HepG2 (cell line): ENCODE measurements around the gene CCN2. TPM values are rescaled to one million over a fixed set of nuclear protein-coding genes. Genes with fewer than 3 reads are reported as not detected.

Experiments
- CCDC6 ChIP-seq: sonication (generic); formaldehyde crosslinking; IDR thresholded peaks from 2 replicates; pipeline ENCODE4 v1.8.1; 2022; ENCODE audit warnings: mild to moderate bottlenecking, missing genetic modification reagents, moderate library complexity
- FOXM1 ChIP-seq: sonication (generic); formaldehyde crosslinking; IDR thresholded peaks from 2 replicates; pipeline ENCODE4 v1.5.0; 2020; ENCODE audit warnings: missing genetic modification reagents
- IKZF4 ChIP-seq: sonication (generic); formaldehyde crosslinking; IDR thresholded peaks from 2 replicates; pipeline ENCODE4 v1.5.1; 2020; ENCODE audit warnings: borderline replicate concordance, mild to moderate bottlenecking, low read depth, missing genetic modification reagents; ENCODE audit errors: not compliant biosample characterization
- KDM1A ChIP-seq: IDR thresholded peaks from 2 replicates; pipeline ENCODE4 v1.6.1; 2016; ENCODE audit warnings: missing compliant biosample characterization
- MEIS2 ChIP-seq: sonication (generic); formaldehyde crosslinking; IDR thresholded peaks from 2 replicates; pipeline ENCODE4 v1.9.0; 2021; ENCODE audit warnings: mild to moderate bottlenecking, missing genetic modification reagents
- NR2F1 ChIP-seq, 2 experiments: fragments of 450-650 bp in 1 of 2; formaldehyde crosslinking in 1 of 2; IDR thresholded peaks; 2 replicates each; pipeline versions ENCODE4 v1.5.0 to v1.6.1; 2016 to 2020; ENCODE audit warnings: mild to moderate bottlenecking in 1 of 2, missing compliant biosample characterization in 1 of 2, missing genetic modification reagents in 1 of 2, moderate library complexity in 1 of 2
- RFX5 ChIP-seq: IDR thresholded peaks from 2 replicates; pipeline ENCODE4 v1.6.1; 2011; ENCODE audit warnings: low read depth, low read length, improper control_type of control experiment
- SOX5 ChIP-seq: IDR thresholded peaks from 2 replicates; pipeline ENCODE4 v1.6.1; 2016; ENCODE audit warnings: borderline replicate concordance
- TP53 ChIP-seq: sonication (generic); formaldehyde crosslinking; conservative IDR thresholded peaks from 2 replicates; pipeline ENCODE4 v1.4.0; 2020; ENCODE audit warnings: missing genetic modification reagents
- WIZ ChIP-seq: sonication (generic); formaldehyde crosslinking; IDR thresholded peaks from 2 replicates; pipeline ENCODE4 v1.5.1; 2020; ENCODE audit warnings: mild to moderate bottlenecking, missing genetic modification reagents
- ZBTB10 ChIP-seq: sonication (generic); formaldehyde crosslinking; IDR thresholded peaks from 2 replicates; pipeline ENCODE4 v1.4.0; 2020; ENCODE audit warnings: missing genetic modification reagents, borderline replicate concordance
- ZBTB42 ChIP-seq: sonication (generic); formaldehyde crosslinking; IDR thresholded peaks from 2 replicates; pipeline ENCODE4 v1.5.0; 2020; ENCODE audit warnings: mild to moderate bottlenecking, missing genetic modification reagents
- ZNF121 ChIP-seq: sonication (generic); formaldehyde crosslinking; IDR thresholded peaks from 2 replicates; pipeline ENCODE4 v1.5.0; 2020; ENCODE audit warnings: mild to moderate bottlenecking, missing genetic modification reagents
- ZNF251 ChIP-seq: sonication (generic); formaldehyde crosslinking; IDR thresholded peaks from 2 replicates; pipeline ENCODE4 v1.9.0; 2021; ENCODE audit warnings: mild to moderate bottlenecking, missing genetic modification reagents
- ZNF441 ChIP-seq: sonication (generic); formaldehyde crosslinking; IDR thresholded peaks from 2 replicates; pipeline ENCODE4 v1.7.0; 2021; ENCODE audit warnings: missing genetic modification reagents, borderline replicate concordance
- ZNF569 ChIP-seq: sonication (generic); formaldehyde crosslinking; IDR thresholded peaks from 2 replicates; pipeline ENCODE4 v1.5.0; 2020; ENCODE audit warnings: mild to moderate bottlenecking, missing genetic modification reagents, moderate library complexity, borderline replicate concordance
- ZNF577 ChIP-seq: sonication (generic); formaldehyde crosslinking; IDR thresholded peaks from 2 replicates; pipeline ENCODE4 v1.4.0; 2020; ENCODE audit warnings: mild to moderate bottlenecking, low read depth, missing genetic modification reagents, borderline replicate concordance
- ZNF770 ChIP-seq: sonication (generic); formaldehyde crosslinking; IDR thresholded peaks from 2 replicates; pipeline ENCODE4 v1.5.0; 2020; ENCODE audit warnings: mild to moderate bottlenecking, missing genetic modification reagents
- ZNF772 ChIP-seq: sonication (generic); formaldehyde crosslinking; IDR thresholded peaks from 2 replicates; pipeline ENCODE4 v1.5.0; 2020; ENCODE audit warnings: mild to moderate bottlenecking, missing genetic modification reagents
- ZNF776 ChIP-seq: sonication (generic); formaldehyde crosslinking; IDR thresholded peaks from 2 replicates; pipeline ENCODE4 v1.4.0; 2020; ENCODE audit warnings: mild to moderate bottlenecking, missing genetic modification reagents
- ZSCAN9 ChIP-seq: IDR thresholded peaks from 2 replicates; pipeline ENCODE4 v1.6.1; 2016; ENCODE audit warnings: borderline replicate concordance
- polyA plus RNA-seq, 8 experiments: library from polyadenylated mRNA; depleted of rRNA in 3 of 8; stranded (reverse) in 7 of 8; unstranded in 1 of 8; fragments of >200 nt; fragmentation: Illumina TruSeq in 4 of 8; extraction: Trizol in 4 of 8; gene quantifications; 2 replicates each; pipeline versions ENCODE4 v1.2.1 to v1.2.3, GENCODE V29; 2011 to 2016; ENCODE audit warnings: low read depth in 4 of 8, missing spikeins in 1 of 8, mixed read lengths in 1 of 8; ENCODE audit not compliant: insufficient read depth in 1 of 8
- total RNA-seq, 5 experiments: library from RNA; depleted of rRNA; stranded (reverse); fragments of >200 nt; fragmentation: Illumina TruSeq; extraction: Trizol; gene quantifications; 2 replicates each; pipeline ENCODE4 v1.2.3, GENCODE V29; 2016; ENCODE audit warnings: low read depth in 1 of 5
- TF ChIP-seq, protein P1 (sequence below): sonication (generic); formaldehyde crosslinking; IDR thresholded peaks from 2 replicates; pipeline ENCODE4 v1.4.0; 2020; ENCODE audit warnings: missing genetic modification reagents
- TF ChIP-seq, protein P2 (sequence below): sonication (generic); formaldehyde crosslinking; IDR thresholded peaks from 2 replicates; pipeline ENCODE4 v1.4.0; 2020; ENCODE audit warnings: missing genetic modification reagents, borderline replicate concordance

CCN2 gene
- total and polyA plus RNA-seq, 2 of the 13 experiments (the other 11 are each of a cell fraction or from before 2014, with no cell fraction given): 34.7 to 316 TPM

- TF ChIP-seq, protein P1, sequence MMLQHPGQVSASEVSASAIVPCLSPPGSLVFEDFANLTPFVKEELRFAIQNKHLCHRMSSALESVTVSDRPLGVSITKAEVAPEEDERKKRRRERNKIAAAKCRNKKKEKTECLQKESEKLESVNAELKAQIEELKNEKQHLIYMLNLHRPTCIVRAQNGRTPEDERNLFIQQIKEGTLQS (CRISPR knock-in tag): no peak
- TF ChIP-seq ZBTB42 (CRISPR knock-in tag) (0 out of 2 replicates have a peak, but pooled peaks have one; percentile 2), SOX5 (CRISPR knock-in tag) (no peak), WIZ (CRISPR knock-in tag) (no peak), NR2F1 (CRISPR knock-in tag; IDR thresholded peaks at IDR 0.05) (no peak), TP53 (no peak), KDM1A (CRISPR knock-in tag) (no peak), RFX5 (no peak), FOXM1 (CRISPR knock-in tag) (no peak), ZNF577 (CRISPR knock-in tag) (0 out of 2 replicates have a peak, but pooled peaks have one; percentile 40), ZNF776 (CRISPR knock-in tag) (no peak), ZNF251 (CRISPR knock-in tag) (no peak), ZNF441 (CRISPR knock-in tag) (no peak), ZBTB10 (no peak), ZNF772 (CRISPR knock-in tag) (no peak), CCDC6 (CRISPR knock-in tag) (0 out of 2 replicates have a peak, but pooled peaks have one; percentile 17), ZNF569 (CRISPR knock-in tag) (no peak), IKZF4 (CRISPR knock-in tag) (no peak), MEIS2 (CRISPR knock-in tag) (no peak), ZNF121 (peak; percentile 95), ZNF770 (peak; percentile 96), ZSCAN9 (CRISPR knock-in tag) (no peak)
- TF ChIP-seq, protein P2, sequence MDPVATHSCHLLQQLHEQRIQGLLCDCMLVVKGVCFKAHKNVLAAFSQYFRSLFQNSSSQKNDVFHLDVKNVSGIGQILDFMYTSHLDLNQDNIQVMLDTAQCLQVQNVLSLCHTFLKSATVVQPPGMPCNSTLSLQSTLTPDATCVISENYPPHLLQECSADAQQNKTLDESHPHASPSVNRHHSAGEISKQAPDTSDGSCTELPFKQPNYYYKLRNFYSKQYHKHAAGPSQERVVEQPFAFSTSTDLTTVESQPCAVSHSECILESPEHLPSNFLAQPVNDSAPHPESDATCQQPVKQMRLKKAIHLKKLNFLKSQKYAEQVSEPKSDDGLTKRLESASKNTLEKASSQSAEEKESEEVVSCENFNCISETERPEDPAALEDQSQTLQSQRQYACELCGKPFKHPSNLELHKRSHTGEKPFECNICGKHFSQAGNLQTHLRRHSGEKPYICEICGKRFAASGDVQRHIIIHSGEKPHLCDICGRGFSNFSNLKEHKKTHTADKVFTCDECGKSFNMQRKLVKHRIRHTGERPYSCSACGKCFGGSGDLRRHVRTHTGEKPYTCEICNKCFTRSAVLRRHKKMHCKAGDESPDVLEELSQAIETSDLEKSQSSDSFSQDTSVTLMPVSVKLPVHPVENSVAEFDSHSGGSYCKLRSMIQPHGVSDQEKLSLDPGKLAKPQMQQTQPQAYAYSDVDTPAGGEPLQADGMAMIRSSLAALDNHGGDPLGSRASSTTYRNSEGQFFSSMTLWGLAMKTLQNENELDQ (CRISPR knock-in tag): no peak
Measured at GRCh38 chr6:131979515-131980337, 28.6 kb upstream of the CCN2 start (continued).
